ENCODE results near the gene ABCD4.
"Not testable (repeated sequence)": the region's sequence is repeated elsewhere in the genome, so short reads cannot be mapped to it uniquely, and the experiment has no call there.

ABCD4 gene

GRCh38 chr14:74301594-74302151 lies 1.1 kb downstream of the ABCD4 start:
- DNase-seq: no peak

GRCh38 chr14:74299061-74299545 lies 3.6 kb downstream of the ABCD4 start:
- DNase-seq: peak; percentile 16

GRCh38 chr14:74297986-74298385 lies 4.7 kb downstream of the ABCD4 start:
- DNase-seq: no peak

GRCh38 chr14:74296037-74296467 lies 6.7 kb downstream of the ABCD4 start:
- no peak for DNase-seq

- DNase-seq: no peak
These were observed 9.1 kb downstream of the ABCD4 start for GRCh38 chr14:74293606-74294005.

- no peak for DNase-seq
These were observed 10.7 kb downstream of the ABCD4 start for GRCh38 chr14:74292061-74292460.

GRCh38 chr14:74290415-74290814 lies 12.3 kb downstream of the ABCD4 start:
- DNase-seq: peak; percentile 12

GRCh38 chr14:74289801-74290200 lies 12.9 kb downstream of the ABCD4 start:
- no peak for DNase-seq

GRCh38 chr14:74286736-74287135 lies 16.0 kb downstream of the ABCD4 start:
- no peak for DNase-seq

GRCh38 chr14:74281069-74281468 lies 21.7 kb downstream of the ABCD4 start:
- no peak for DNase-seq

GRCh38 chr14:74278080-74278479 lies 24.7 kb downstream of the ABCD4 start:
- no peak for DNase-seq

GRCh38 chr14:74275241-74275841 lies 27.4 kb downstream of the ABCD4 start:
- DNase-seq: no peak

- no peak for DNase-seq
These were observed 31.4 kb downstream of the ABCD4 start for GRCh38 chr14:74271365-74271764.

- DNase-seq: not testable (repeated sequence)
These were observed 32.2 kb downstream of the ABCD4 start for GRCh38 chr14:74270382-74271177.

GRCh38 chr14:74267588-74267987 lies 35.1 kb downstream of the ABCD4 start:
- DNase-seq: no peak

GRCh38 chr14:74265301-74265965 lies 37.3 kb downstream of the ABCD4 start:
- DNase-seq: no peak

- no peak for DNase-seq
These were observed 38.8 kb downstream of the ABCD4 start for GRCh38 chr14:74263921-74264320.

GRCh38 chr14:74263181-74263580 lies 39.6 kb downstream of the ABCD4 start:
- no peak for DNase-seq

- no peak for DNase-seq
These were observed 40.7 kb downstream of the ABCD4 start for GRCh38 chr14:74262076-74262475.

GRCh38 chr14:74261288-74261687 lies 41.4 kb downstream of the ABCD4 start:
- DNase-seq: no peak

GRCh38 chr14:74260525-74261233 lies 42.1 kb downstream of the ABCD4 start:
- no peak for DNase-seq

- no peak for DNase-seq
These were observed 43.2 kb downstream of the ABCD4 start for GRCh38 chr14:74259513-74259912.

GRCh38 chr14:74258764-74259035 lies 44.0 kb downstream of the ABCD4 start:
- no peak for DNase-seq

Measured in activated CD4-positive, alpha-beta T cell treated with anti-CD3 and anti-CD28 coated beads for 48 hours (primary cell).